Activated T-cell treated with anti-CD3 and anti-CD28 coated beads, Interleukin-2, amount 50 U/mL, for 24 hours (primary cell): ENCODE measurements around the gene OR5B2.
"Not testable (repeated sequence)": the region's sequence is repeated elsewhere in the genome, so short reads cannot be mapped to it uniquely, and the experiment has no call there.

ENCODE experiments used
- DNase-seq: peaks from one replicate; pipeline ENCODE4 v3.0.0-alpha.2; 2020
- H3K27ac Mint-ChIP-seq: 2 replicates; pipeline ENCODE4 v1.8.0; 2020; ENCODE audit warnings: mild to moderate bottlenecking, mixed read lengths
- H3K27me3 Mint-ChIP-seq: 2 replicates; pipeline ENCODE4 v1.8.0; 2020; ENCODE audit warnings: mixed read lengths
- H3K36me3 Mint-ChIP-seq: 2 replicates; pipeline ENCODE4 v1.8.0; 2020; ENCODE audit warnings: low read depth, mixed read lengths
- H3K4me1 Mint-ChIP-seq: 2 replicates; pipeline ENCODE4 v1.8.0; 2020; ENCODE audit warnings: low read depth, mixed read lengths
- H3K4me3 Mint-ChIP-seq: 2 replicates; pipeline ENCODE4 v1.8.0; 2020; ENCODE audit warnings: mild to moderate bottlenecking, moderate library complexity, mixed read lengths
- H3K9me3 Mint-ChIP-seq: 2 replicates; pipeline ENCODE4 v1.8.0; 2020; ENCODE audit warnings: mixed read lengths

The OR5B2 gene

DNA sequence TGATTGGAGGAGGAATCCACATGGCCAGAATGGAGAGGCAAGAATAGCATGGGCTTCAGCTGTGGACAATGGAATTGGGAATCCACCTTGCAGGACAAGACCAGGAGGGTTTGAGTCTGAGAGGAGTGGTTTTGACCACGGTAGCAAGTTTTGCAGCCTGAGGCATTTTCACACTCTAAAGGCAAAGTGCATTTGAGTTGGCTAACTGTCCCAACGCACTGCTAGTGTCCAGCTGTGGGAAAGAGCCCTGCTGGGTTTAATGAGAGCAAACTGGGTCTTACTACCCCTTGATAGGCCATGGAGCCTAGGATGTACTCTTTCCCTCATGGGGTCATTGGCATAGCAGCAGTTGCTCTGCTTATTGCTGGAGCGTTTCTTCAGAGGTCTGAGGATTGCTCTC, at the start of gene OR5B2:
Gene OR5B2, minus strand, starts transcription at position 101 of the 400 bp plus-strand sequence. CDS start 4,860 bp downstream, outside the sequence.
- H3K36me3 Mint-ChIP-seq: no peaks in the 10 kb centered on the region
- DNase-seq: no peak
- H3K4me3 Mint-ChIP-seq: no peak within 1 kb of the TSS
- no peak within 1 kb of the TSS for H3K27ac Mint-ChIP-seq
- H3K4me1 Mint-ChIP-seq: no peaks in the 10 kb centered on the region
- H3K9me3 Mint-ChIP-seq: peaks cover 12% of the 10 kb centered on the region
- H3K27me3 Mint-ChIP-seq: peaks cover 39% of the 10 kb centered on the region

DNA sequence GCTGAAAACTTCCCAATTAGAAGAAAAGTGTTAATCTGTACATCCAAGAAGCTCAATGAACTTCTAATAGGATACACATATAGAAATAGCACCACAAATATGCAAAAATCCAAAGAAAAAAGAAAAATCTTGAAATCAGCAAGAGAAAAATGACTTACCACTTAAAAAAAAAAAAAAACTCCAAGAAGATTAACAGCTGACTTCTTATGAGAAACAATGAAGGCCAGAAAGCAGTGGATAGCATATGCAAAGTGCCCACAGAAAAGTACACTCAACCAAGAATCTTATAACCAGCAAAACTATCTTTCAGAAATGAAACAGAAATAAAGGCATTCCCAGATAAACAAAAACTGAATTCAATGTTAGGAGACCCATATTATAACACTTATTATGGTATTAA, 44.0 kb upstream of the OR5B2 start:
- Mint-ChIP-seq H3K27ac (no peak overlapping the region), H3K9me3 (peaks cover 41% of the 10 kb centered on the region), H3K27me3 (peaks cover 19% of the 10 kb centered on the region), H3K4me3 (no peak overlapping the region), H3K36me3 (peaks cover 3% of the 10 kb centered on the region), H3K4me1 (no peaks in the 10 kb centered on the region)
- no peak for DNase-seq

GRCh38 chr11:58466293-58466692, 38.4 kb upstream of the OR5B2 start:
- Mint-ChIP-seq H3K36me3 (peaks cover 3% of the 10 kb centered on the region), H3K4me3 (no peak overlapping the region), H3K27ac (no peak overlapping the region), H3K9me3 (peaks cover 18% of the 10 kb centered on the region), H3K4me1 (no peaks in the 10 kb centered on the region), H3K27me3 (no peaks in the 10 kb centered on the region)
- DNase-seq: no peak

DNA sequence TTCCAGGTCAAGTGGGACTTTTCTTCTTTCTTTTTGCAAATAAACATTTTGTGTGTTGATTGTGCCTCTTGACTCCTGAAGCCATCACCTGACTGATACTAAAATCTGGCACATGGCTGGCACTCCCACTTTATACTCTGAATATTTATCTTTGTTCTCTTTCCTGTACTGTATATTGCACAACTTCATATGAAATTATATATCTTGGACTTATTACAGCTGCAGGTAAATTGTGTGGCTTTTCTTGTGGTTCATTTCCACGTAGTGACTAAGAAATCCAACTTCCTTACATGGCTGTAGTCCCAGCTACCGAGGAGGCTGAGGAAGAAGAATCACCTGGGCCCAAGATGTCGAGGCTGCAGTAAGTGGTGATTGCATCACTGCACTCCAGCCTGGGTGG, 37.8 kb upstream of the OR5B2 start:
- Mint-ChIP-seq H3K4me1 (no peaks in the 10 kb centered on the region), H3K27me3 (no peaks in the 10 kb centered on the region), H3K4me3 (no peak overlapping the region), H3K9me3 (peaks cover 15% of the 10 kb centered on the region), H3K27ac (no peak overlapping the region), H3K36me3 (peaks cover 2% of the 10 kb centered on the region)
- no peak for DNase-seq

DNA sequence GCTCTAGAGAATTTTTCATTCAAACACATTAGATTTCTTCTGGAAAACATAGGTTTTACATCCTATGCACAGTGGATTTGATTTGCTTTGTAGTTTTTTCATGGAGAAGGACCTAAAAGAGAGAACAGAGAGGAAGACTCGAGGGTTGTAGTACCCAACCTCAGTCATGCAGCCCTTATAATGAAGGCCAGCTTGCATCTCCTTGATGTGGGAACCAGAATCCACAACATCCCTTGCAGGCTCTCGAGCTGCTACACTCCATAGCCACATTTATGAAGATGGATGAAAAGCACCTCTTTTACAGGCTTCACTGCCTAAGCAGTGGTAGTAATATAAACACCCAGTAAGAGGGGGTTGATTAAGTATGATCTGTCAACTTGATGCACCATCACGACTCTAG, 23.7 kb upstream of the OR5B2 start:
- H3K4me3 Mint-ChIP-seq: no peak overlapping the region
- no peak overlapping the region for H3K27ac Mint-ChIP-seq
- H3K9me3 Mint-ChIP-seq: peaks cover 3% of the 10 kb centered on the region
- DNase-seq: no peak
- H3K4me1 Mint-ChIP-seq: peaks cover 7% of the 10 kb centered on the region
- no peaks in the 10 kb centered on the region for H3K36me3 Mint-ChIP-seq
- H3K27me3 Mint-ChIP-seq: peaks cover 6% of the 10 kb centered on the region

- no peak for DNase-seq
- Mint-ChIP-seq H3K27me3 (peaks cover 23% of the 10 kb centered on the region), H3K9me3 (peaks cover 3% of the 10 kb centered on the region), H3K36me3 (no peaks in the 10 kb centered on the region), H3K4me3 (no peak overlapping the region), H3K27ac (no peak overlapping the region), H3K4me1 (peaks cover 2% of the 10 kb centered on the region)
Measured at GRCh38 chr11:58446294-58446693, 18.4 kb upstream of the OR5B2 start.

GRCh38 chr11:58444300-58444699, 16.4 kb upstream of the OR5B2 start:
- no peaks in the 10 kb centered on the region for H3K4me1 Mint-ChIP-seq
- no peak overlapping the region for H3K27ac Mint-ChIP-seq
- DNase-seq: no peak
- peaks cover 21% of the 10 kb centered on the region for H3K27me3 Mint-ChIP-seq
- no peak overlapping the region for H3K4me3 Mint-ChIP-seq
- H3K9me3 Mint-ChIP-seq: peaks cover 3% of the 10 kb centered on the region
- no peaks in the 10 kb centered on the region for H3K36me3 Mint-ChIP-seq

GRCh38 chr11:58442136-58442535, 14.2 kb upstream of the OR5B2 start, which contains the start of gene OR5B12:
Gene OR5B12 (minus strand): TSS chr11:58442236. CDS start chr11:58440151, 2,085 bp downstream.
- no peak for DNase-seq
- H3K4me1 Mint-ChIP-seq: no peaks in the 10 kb centered on the region
- no peak within 1 kb of the TSS for H3K27ac Mint-ChIP-seq
- no peak within 1 kb of the TSS for H3K4me3 Mint-ChIP-seq
- peaks cover 17% of the 10 kb centered on the region for H3K27me3 Mint-ChIP-seq
- peaks cover 5% of the 10 kb centered on the region for H3K9me3 Mint-ChIP-seq
- H3K36me3 Mint-ChIP-seq: no peaks in the 10 kb centered on the region

- Mint-ChIP-seq H3K9me3 (peaks cover 7% of the 10 kb centered on the region), H3K36me3 (no peaks in the 10 kb centered on the region), H3K4me1 (no peaks in the 10 kb centered on the region), H3K27me3 (peaks cover 5% of the 10 kb centered on the region), H3K27ac (no peak overlapping the region), H3K4me3 (no peak overlapping the region)
- DNase-seq: no peak
Measured at GRCh38 chr11:58438486-58438885, 10.6 kb upstream of the OR5B2 start.

DNA sequence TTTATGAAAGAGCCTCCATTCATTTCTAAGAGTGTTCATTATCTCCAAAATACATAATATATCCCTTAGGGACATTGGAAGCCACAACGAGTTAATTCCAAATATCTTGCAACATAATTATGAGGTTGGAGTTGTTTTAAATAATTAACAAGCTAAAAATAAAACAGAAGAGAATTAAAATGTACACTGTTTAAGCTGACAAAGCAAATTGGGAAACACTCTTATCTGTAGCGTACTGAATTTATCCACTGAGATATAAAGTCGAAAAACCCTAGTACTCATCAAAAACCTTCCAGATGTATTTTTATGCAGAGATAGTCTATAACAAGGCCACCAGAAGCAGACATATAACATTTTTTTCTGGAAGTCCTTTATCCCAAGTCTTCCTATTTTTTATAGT, 6.3 kb upstream of the OR5B2 start:
- H3K4me1 Mint-ChIP-seq: no peaks in the 10 kb centered on the region
- H3K9me3 Mint-ChIP-seq: peaks cover 9% of the 10 kb centered on the region
- H3K27me3 Mint-ChIP-seq: peaks cover 7% of the 10 kb centered on the region
- no peak overlapping the region for H3K4me3 Mint-ChIP-seq
- no peak for DNase-seq
- no peak overlapping the region for H3K27ac Mint-ChIP-seq
- H3K36me3 Mint-ChIP-seq: no peaks in the 10 kb centered on the region

DNA sequence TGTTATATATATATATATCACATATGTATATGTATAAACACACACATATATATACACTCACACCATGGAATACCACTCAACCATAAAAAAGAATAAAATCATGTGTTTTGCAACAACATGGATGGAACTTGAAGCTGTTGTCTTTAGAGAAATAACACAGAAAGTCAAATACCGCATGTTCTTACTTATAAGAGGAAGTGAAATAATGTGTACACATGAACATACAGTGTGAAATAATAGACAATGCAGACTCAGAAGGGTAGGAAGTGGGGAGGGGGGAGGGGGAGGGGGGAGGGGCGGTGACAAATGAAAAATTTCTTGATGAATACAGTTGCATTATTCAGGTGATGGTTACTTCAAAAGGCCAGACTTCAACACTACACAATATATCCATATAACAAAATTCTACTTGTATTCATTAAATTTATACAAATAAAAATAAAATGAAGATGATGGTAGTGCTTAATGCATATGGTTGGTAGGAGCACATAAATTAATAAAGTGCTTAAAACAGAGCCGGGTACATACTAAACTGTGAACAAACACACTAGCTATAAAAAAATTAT, 5.8 kb upstream of the OR5B2 start:
- no peaks in the 10 kb centered on the region for H3K4me1 Mint-ChIP-seq
- H3K36me3 Mint-ChIP-seq: no peaks in the 10 kb centered on the region
- no peak overlapping the region for H3K27ac Mint-ChIP-seq
- H3K4me3 Mint-ChIP-seq: no peak overlapping the region
- H3K27me3 Mint-ChIP-seq: peaks cover 10% of the 10 kb centered on the region
- DNase-seq: no peak
- peaks cover 14% of the 10 kb centered on the region for H3K9me3 Mint-ChIP-seq

DNA sequence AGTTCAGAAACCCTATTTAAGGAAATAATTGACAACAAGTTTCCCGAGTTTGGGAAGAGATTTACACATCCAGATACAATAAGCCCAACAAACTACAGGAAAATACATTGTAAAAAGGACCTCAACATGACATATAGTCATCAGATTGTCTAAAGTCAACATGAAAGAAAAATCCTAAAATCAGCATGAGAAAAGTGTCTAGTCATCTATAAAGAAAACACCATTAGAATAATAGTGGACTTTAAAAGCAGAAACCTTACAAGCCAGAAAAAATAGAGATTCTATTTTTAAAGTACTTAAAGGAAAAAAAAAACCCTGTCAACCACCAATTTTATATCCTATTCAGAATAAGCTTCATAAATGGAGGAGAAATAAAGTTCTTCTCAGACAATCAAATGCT, 1.4 kb upstream of the OR5B2 start:
- Mint-ChIP-seq H3K36me3 (no peaks in the 10 kb centered on the region), H3K4me3 (no peak overlapping the region), H3K27ac (no peak overlapping the region), H3K27me3 (peaks cover 35% of the 10 kb centered on the region), H3K9me3 (peaks cover 12% of the 10 kb centered on the region), H3K4me1 (no peaks in the 10 kb centered on the region)
- DNase-seq: no peak

DNA sequence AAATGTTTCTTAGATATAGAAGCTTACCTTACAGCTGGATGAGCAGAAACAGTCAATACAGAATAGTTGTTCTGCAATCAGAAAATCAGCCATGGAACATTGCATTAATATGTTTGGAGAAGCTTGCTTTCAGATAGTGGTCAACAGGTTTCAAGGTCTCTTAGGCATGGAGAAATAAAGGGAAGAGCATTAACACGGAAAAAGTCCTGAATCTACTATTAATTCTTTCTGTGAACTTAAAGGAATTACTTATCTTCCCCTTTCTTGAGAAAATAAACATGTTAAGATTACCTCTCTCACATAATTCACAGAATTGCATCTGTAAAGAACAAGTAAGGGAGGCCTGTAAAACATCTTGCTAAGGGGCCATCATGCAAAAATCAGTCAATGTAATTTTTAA, 21.1 kb downstream of the OR5B2 start, which contains the start of gene OR5B3:
Gene OR5B3, minus strand, starts transcription at position 101 of the 400 bp plus-strand sequence. CDS start 3,465 bp downstream, outside the sequence.
- H3K9me3 Mint-ChIP-seq: peaks cover 26% of the 10 kb centered on the region
- no peak within 1 kb of the TSS for H3K27ac Mint-ChIP-seq
- no peaks in the 10 kb centered on the region for H3K36me3 Mint-ChIP-seq
- no peak for DNase-seq
- peaks cover 12% of the 10 kb centered on the region for H3K27me3 Mint-ChIP-seq
- H3K4me1 Mint-ChIP-seq: no peaks in the 10 kb centered on the region
- H3K4me3 Mint-ChIP-seq: no peak within 1 kb of the TSS

GRCh38 chr11:58399622-58400021, 28.3 kb downstream of the OR5B2 start:
- peaks cover 15% of the 10 kb centered on the region for H3K27me3 Mint-ChIP-seq
- not testable (repeated sequence) for H3K36me3 Mint-ChIP-seq, H3K4me1 Mint-ChIP-seq, H3K4me3 Mint-ChIP-seq, H3K9me3 Mint-ChIP-seq, H3K27ac Mint-ChIP-seq, DNase-seq

DNA sequence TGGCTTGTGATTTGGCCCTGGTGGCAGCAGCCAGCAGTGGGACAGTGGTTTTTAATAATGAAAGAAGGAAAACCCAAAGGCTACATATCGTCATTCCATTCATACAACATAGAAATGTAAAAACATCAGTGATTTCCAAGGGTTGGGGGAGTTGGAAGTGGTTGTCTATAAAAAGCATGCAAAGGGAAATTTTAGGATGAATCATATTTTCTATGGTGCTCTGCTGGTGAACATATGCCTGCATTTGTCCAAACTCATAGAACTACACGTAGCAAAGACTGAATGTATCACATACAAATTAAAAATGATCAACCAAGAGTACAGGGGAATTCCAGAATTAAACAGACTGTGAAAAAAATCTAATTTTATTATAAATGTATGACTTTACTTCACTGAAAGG, 32.3 kb downstream of the OR5B2 start:
- H3K27ac Mint-ChIP-seq: no peak overlapping the region
- no peak overlapping the region for H3K4me3 Mint-ChIP-seq
- no peaks in the 10 kb centered on the region for H3K36me3 Mint-ChIP-seq
- DNase-seq: no peak
- peaks cover 17% of the 10 kb centered on the region for H3K4me1 Mint-ChIP-seq
- H3K27me3 Mint-ChIP-seq: peaks cover 11% of the 10 kb centered on the region
- H3K9me3 Mint-ChIP-seq: peaks cover 10% of the 10 kb centered on the region

GRCh38 chr11:58394195-58394594, 33.7 kb downstream of the OR5B2 start:
- no peaks in the 10 kb centered on the region for H3K36me3 Mint-ChIP-seq
- peaks cover 14% of the 10 kb centered on the region for H3K27me3 Mint-ChIP-seq
- peaks cover 10% of the 10 kb centered on the region for H3K9me3 Mint-ChIP-seq
- H3K4me3 Mint-ChIP-seq: no peak overlapping the region
- DNase-seq: no peak
- H3K27ac Mint-ChIP-seq: no peak overlapping the region
- peaks cover 17% of the 10 kb centered on the region for H3K4me1 Mint-ChIP-seq
